K562 (cell line): ENCODE results near the gene CELF6. TPM values are rescaled to one million over a fixed set of nuclear protein-coding genes. Genes with fewer than 3 reads are reported as not detected.

Source experiments
- ATAC-seq: fragments of 200-7000 bp; cut with Tn5 transposase; 3 replicates; pipeline ENCODE4 v1.9.1; 2020; ENCODE audit warnings: moderate library complexity
- BruUV-seq: library from RNA; stranded (reverse); fragments of 400-500 nt; replicated peaks from 2 replicates; lab custom pipeline; 2021; lab: Mats Ljungman, UMichigan
- CTCF ChIA-PET: fragments of 300-600 bp; formaldehyde crosslinking; extraction: SDS; loops from one replicate; lab custom pipeline; 2021; ENCODE audit warnings: low intra/inter-chr PET ratio; lab: Yijun Ruan, JAX
- POLR2A ChIA-PET: fragments of 300-600, 350-650 bp; sonication (Branson Sonifier 250); formaldehyde crosslinking; extraction: SDS; loops from one replicate; lab custom pipeline; 2021; ENCODE audit warnings: antibody characterized with exemption, inconsistent platforms; lab: Yijun Ruan, JAX
- DNase-seq, 4 experiments: peaks; one replicate each; pipeline versions ENCODE4 v3.0.0 to v3.0.0-alpha.2; 2011 to 2018; ENCODE audit warnings: low spot score in 3 of 4, mixed read lengths in 3 of 4; ENCODE audit errors: extremely low read depth in 1 of 4
- FAIRE-seq: peaks from 2 replicates; lab custom pipeline; 2011; peaks lifted over from hg19 to GRCh38; lab: Jason Lieb, UNC
- H2AFZ ChIP-seq: 2 replicates; pipeline ENCODE4 v1.6.0; 2011; ENCODE audit warnings: low read depth, low read length, control low read depth, inconsistent platforms
- H3K27ac ChIP-seq: fragments of 200-600 bp; 3 replicates; pipeline ENCODE4 v1.8.0; 2011; ENCODE audit warnings: low read depth, mild to moderate bottlenecking, control low read depth, inconsistent platforms, low read length, moderate library complexity, mixed read lengths; ENCODE audit errors: extremely low read depth
- H3K27me3 ChIP-seq, 2 experiments: fragments of 300-600 bp in 1 of 2; 2 replicates in 1 of 2; 3 replicates in 1 of 2; pipeline versions ENCODE4 v1.6.0 to v1.8.0; 2011; ENCODE audit warnings: inconsistent platforms in 2 of 2, low read length in 2 of 2, mild to moderate bottlenecking in 1 of 2, mixed read lengths in 1 of 2, moderate library complexity in 1 of 2; ENCODE audit not compliant: control insufficient read depth in 2 of 2, insufficient read depth in 2 of 2
- H3K36me3 ChIP-seq: fragments of 300-600 bp; 3 replicates; pipeline ENCODE4 v1.8.0; 2011; ENCODE audit warnings: mild to moderate bottlenecking, low read length, inconsistent platforms; ENCODE audit not compliant: control insufficient read depth, insufficient read depth
- H3K4me1 ChIP-seq, 2 experiments: fragments of 200-600 bp in 1 of 2; replicated peaks in 1 of 2; 2 replicates in 1 of 2; 3 replicates in 1 of 2; pipeline versions ENCODE4 v1.5.1 to v1.8.0; 2011; ENCODE audit warnings: inconsistent platforms in 2 of 2, low read length in 2 of 2, mild to moderate bottlenecking in 1 of 2, mixed read lengths in 1 of 2, moderate library complexity in 1 of 2; ENCODE audit not compliant: control insufficient read depth in 2 of 2, insufficient read depth in 2 of 2
- H3K4me2 ChIP-seq: 2 replicates; pipeline ENCODE4 v1.6.1; 2011; ENCODE audit warnings: low read length, control low read depth, inconsistent platforms, mixed read lengths; ENCODE audit not compliant: insufficient read depth
- H3K4me3 ChIP-seq: fragments of 200-600 bp; sonication (generic), shearing (Covaris generic); 2 replicates; pipeline ENCODE4 v1.5.1; 2016; ENCODE audit warnings: control low read depth, inconsistent platforms
- H3K79me2 ChIP-seq: fragments of 200-600 bp; 3 replicates; pipeline ENCODE4 v1.8.0; 2011; ENCODE audit warnings: low read length, inconsistent platforms; ENCODE audit not compliant: control insufficient read depth, insufficient read depth
- H3K9ac ChIP-seq, 2 experiments: 2 replicates each; pipeline versions ENCODE4 v1.6.0 to v1.6.1; 2011; ENCODE audit warnings: low read depth in 2 of 2, low read length in 2 of 2, control low read depth in 1 of 2, inconsistent platforms in 1 of 2, mild to moderate bottlenecking in 1 of 2, mixed read lengths in 1 of 2; ENCODE audit not compliant: insufficient read depth in 1 of 2
- H3K9me1 ChIP-seq: one replicate; pipeline ENCODE4 v1.6.0; 2011; ENCODE audit warnings: inconsistent platforms, mild to moderate bottlenecking, low read length, moderate library complexity; ENCODE audit not compliant: control insufficient read depth, insufficient read depth
- H3K9me3 ChIP-seq: replicated peaks from 2 replicates; pipeline ENCODE4 v1.5.1; 2011; ENCODE audit warnings: low read depth, low read length, inconsistent platforms; ENCODE audit not compliant: control insufficient read depth, insufficient read depth
- H4K20me1 ChIP-seq: replicated peaks from 2 replicates; pipeline ENCODE4 v1.6.1; 2011; ENCODE audit warnings: low read length, inconsistent platforms, mixed read lengths; ENCODE audit not compliant: control insufficient read depth, insufficient read depth
- ETV1 ChIP-seq: fragments of 450-650 bp; conservative IDR thresholded peaks from 2 replicates; pipeline ENCODE4 v1.6.1; 2016; ENCODE audit warnings: missing genetic modification characterization, control low read depth, low read depth, missing compliant biosample characterization
- NFXL1 ChIP-seq: fragments of 450-650 bp; formaldehyde crosslinking; IDR thresholded peaks from 2 replicates; pipeline ENCODE4 v1.4.0; 2021; ENCODE audit warnings: mild to moderate bottlenecking
- TCF7 ChIP-seq: sonication (generic); IDR thresholded peaks from 2 replicates; pipeline ENCODE4 v1.6.1; 2016; ENCODE audit warnings: antibody characterized with exemption, borderline replicate concordance
- TFAM ChIP-seq: fragments of 250-450 bp; sonication (Bioruptor Pico); conservative IDR thresholded peaks from 2 replicates; pipeline ENCODE4 v1.5.0; 2021; ENCODE audit warnings: mild to moderate bottlenecking, moderate library complexity
- ZNF121 ChIP-seq: sonication (generic); formaldehyde crosslinking; conservative IDR thresholded peaks from 2 replicates; pipeline ENCODE4 v1.8.0; 2022; ENCODE audit warnings: missing genetic modification reagents
- WGBS: fragments of 100-300 bp; shearing (Covaris generic); methylation state at CpG from one replicate; pipeline ENCODE4 v1.1.6; 2016; ENCODE audit warnings: low coverage, mixed read lengths; ENCODE audit not compliant: insufficient coverage; ENCODE audit errors: missing lambda C conversion rate; 5-methylcytosine and 5-hydroxymethylcytosine counted together
- in situ Hi-C: fragments of 300-500 bp; cut with MboI; formaldehyde crosslinking; loops from 4 replicates; pipeline ENCODE4 v1.15.0; 2018; ENCODE audit warnings: inconsistent platforms, mixed read lengths
- intact Hi-C: fragments of 100-400 bp; cut with micrococcal nuclease; formaldehyde crosslinking; loops from 2 replicates; pipeline ENCODE4 v1.14.2; 2022
- polyA plus RNA-seq, 8 experiments: library from polyadenylated mRNA; depleted of rRNA in 4 of 8; stranded (reverse) in 5 of 8; unstranded in 3 of 8; fragments of >200 nt; fragmentation: Nextera tagmentation in 2 of 8; fragmentation: Illumina TruSeq in 1 of 8; extraction: Ambion mirVana in 2 of 8; extraction: Trizol in 1 of 8; gene quantifications; 2 replicates each; pipeline versions ENCODE4 v1.2.1 to v1.2.3, GENCODE V29; 2011 to 2014; ENCODE audit warnings: inconsistent platforms in 1 of 8, missing spikeins in 1 of 8
- total RNA-seq, 7 experiments: library from RNA; depleted of rRNA in 6 of 7; stranded (reverse); fragments of >200 nt in 6 of 7; fragmentation: Illumina TruSeq in 2 of 7; extraction: Trizol in 2 of 7; gene quantifications; 2 replicates each; pipeline versions ENCODE4 v1.2.1 to v1.2.3, GENCODE V29; 2011 to 2021; ENCODE audit warnings: low replicate concordance in 1 of 7

Gene CELF6
- total and polyA plus RNA-seq, 9 of the 15 experiments (the other 6 are each of a cell fraction or from before 2014, with no cell fraction given): 0.01 to 0.11 TPM; not detected in 7

DNA sequence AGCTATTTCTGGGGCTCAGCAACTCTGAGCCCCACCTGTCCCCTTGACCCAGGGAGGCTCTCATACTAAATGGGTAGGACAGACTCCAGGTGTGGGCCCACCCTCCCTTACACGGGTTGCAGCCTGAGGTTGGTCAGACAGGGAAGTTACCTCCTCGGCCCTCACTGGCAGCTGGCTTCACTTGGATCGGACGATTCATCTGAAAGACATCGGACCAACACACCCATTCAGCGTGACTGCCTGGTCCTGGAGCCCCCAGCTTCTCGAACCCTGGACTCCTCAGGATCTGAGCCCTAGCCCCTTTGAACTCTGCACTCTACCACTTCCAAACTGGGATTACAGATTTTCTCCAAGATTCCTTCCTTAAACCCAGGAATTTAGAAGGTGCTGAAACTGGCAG, 15.4 kb downstream of the CELF6 start (continued):
- no peak for TF ChIP-seq TCF7
- no peak for TF ChIP-seq ETV1
- TF ChIP-seq TFAM (CRISPR knock-in tag): no peak

DNA sequence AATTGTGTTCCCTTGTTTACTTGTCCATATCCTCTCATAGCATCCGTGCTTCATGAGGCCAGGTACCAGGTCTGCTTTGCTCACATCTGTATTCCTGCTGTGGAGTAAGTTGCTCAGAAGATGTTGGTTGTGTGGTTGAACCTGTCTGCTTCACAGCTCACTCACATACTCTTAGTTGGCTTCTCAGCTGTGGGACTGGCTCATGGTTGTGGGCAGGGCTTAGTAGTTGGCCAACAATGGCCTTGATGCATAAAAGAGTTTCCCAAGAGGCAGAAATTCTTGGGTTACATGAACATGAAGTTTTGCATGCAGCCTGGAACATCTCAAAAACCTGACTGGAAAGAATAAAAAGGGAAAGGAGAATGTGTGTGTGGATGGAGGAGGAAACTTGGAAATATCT, 17.0 kb downstream of the CELF6 start:
- no TSS peak for BruUV-seq
- no peak overlapping the region for H3K27ac ChIP-seq
- POLR2A ChIA-PET: interaction anchor here (0.7 kb wide), 1 partner anchor 669 kb away, joined by 3 read pairs; no protein-coding TSS in a partner anchor
- H3K9ac ChIP-seq: no peak overlapping the region
- FAIRE-seq: no peak
- no peak for TF ChIP-seq ZNF121
- TF ChIP-seq NFXL1 (CRISPR knock-in tag): no peak
- TF ChIP-seq, all 486 proteins: peak for 0
- Histone ChIP-seq H3K27me3 (peaks cover 20 to 27% of the 10 kb centered on the region in 2 experiments), H3K36me3 (no peaks in the 10 kb centered on the region), H3K9me3 (no peaks in the 10 kb centered on the region), H3K9me1 (no peaks in the 10 kb centered on the region), H3K4me3 (no peak overlapping the region), H4K20me1 (no peaks in the 10 kb centered on the region; the same call in 1 of the 2 replicates), H3K4me2 (no peak overlapping the region), H3K4me1 (no peaks in the 10 kb centered on the region), H3K79me2 (no peaks in the 10 kb centered on the region), H2AFZ (no peak overlapping the region)
- in situ Hi-C loops: loop anchor here (25.0 kb wide), 3 partner anchors 784 to 1784 kb away; partner anchors contain the start of gene GOLGA6A
- CTCF ChIA-PET: no interaction called here
- ATAC-seq (no peak), DNase-seq (no peak)
- intact Hi-C loops: no loop called here
- WGBS: 0% methylated on average over 1 of the region's 1 CpG
